Sigmoid colon (tissue), 4 donors: ENCODE data around the gene KCNAB3.

Experiments
- EP300 ChIP-seq, 4 donors: sonication (generic); formaldehyde crosslinking; IDR thresholded peaks; one replicate each; pipeline ENCODE4 v1.6.1; 2017; ENCODE audit warnings: antibody characterized with exemption in 4 of 4
- POLR2A ChIP-seq, 2 donors: fragments of 450-650 bp; IDR thresholded peaks; one replicate each; pipeline ENCODE4 v1.6.1; 2016; ENCODE audit warnings: antibody characterized with exemption in 2 of 2, mild to moderate bottlenecking in 2 of 2, moderate library complexity in 2 of 2
- POLR2AphosphoS5 ChIP-seq, 4 donors: sonication (generic); formaldehyde crosslinking; IDR thresholded peaks; one replicate each; pipeline ENCODE4 v1.6.1; 2017; ENCODE audit warnings: antibody characterized with exemption in 4 of 4
- TF ChIP-seq, protein P1 (sequence below), 4 experiments: fragments of 450-650 bp in 3 of 4; fragments of 200-600 bp in 1 of 4; IDR thresholded peaks; one replicate each; pipeline ENCODE4 v1.5.1; 2016 to 2019; ENCODE audit warnings: antibody characterized with exemption in 4 of 4, mild to moderate bottlenecking in 3 of 4, moderate library complexity in 2 of 4

DNA sequence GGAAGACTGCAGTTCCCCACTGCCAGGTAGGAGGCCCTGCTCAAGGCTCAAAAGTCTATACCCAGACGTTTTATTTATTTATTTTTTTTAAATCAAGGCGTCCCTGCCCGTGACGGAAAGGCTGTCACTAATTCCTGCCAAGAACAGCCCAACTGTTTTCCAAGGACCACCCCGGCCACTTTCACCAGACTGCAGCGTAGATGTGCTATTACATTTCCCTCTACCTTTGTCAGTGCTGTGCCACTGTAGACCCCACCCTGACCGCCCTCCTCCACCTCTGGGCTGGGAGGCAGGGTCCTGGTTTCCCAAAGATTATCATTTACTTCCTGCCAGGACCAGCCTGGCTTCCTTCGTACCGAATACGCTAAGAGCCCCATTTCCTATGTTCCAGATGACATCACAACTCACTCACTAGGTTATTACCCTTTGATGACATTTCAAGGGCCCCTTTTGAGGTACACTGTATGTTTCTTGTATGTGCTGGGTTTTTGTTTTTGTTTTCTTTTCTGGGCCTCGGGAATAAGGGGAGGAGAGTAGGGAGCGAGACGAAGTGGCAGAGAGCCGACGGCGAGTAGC lies 7.3 kb downstream of the KCNAB3 start:
- TF ChIP-seq, protein P1, sequence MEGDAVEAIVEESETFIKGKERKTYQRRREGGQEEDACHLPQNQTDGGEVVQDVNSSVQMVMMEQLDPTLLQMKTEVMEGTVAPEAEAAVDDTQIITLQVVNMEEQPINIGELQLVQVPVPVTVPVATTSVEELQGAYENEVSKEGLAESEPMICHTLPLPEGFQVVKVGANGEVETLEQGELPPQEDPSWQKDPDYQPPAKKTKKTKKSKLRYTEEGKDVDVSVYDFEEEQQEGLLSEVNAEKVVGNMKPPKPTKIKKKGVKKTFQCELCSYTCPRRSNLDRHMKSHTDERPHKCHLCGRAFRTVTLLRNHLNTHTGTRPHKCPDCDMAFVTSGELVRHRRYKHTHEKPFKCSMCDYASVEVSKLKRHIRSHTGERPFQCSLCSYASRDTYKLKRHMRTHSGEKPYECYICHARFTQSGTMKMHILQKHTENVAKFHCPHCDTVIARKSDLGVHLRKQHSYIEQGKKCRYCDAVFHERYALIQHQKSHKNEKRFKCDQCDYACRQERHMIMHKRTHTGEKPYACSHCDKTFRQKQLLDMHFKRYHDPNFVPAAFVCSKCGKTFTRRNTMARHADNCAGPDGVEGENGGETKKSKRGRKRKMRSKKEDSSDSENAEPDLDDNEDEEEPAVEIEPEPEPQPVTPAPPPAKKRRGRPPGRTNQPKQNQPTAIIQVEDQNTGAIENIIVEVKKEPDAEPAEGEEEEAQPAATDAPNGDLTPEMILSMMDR (IDR thresholded peaks at IDR 0.05): no peak
- no peak for TF ChIP-seq POLR2A (IDR thresholded peaks at IDR 0.05)
- no peak for TF ChIP-seq POLR2AphosphoS5 (IDR thresholded peaks at IDR 0.05)
- no peak for TF ChIP-seq EP300 (IDR thresholded peaks at IDR 0.05)
